NCI-H526 treated with DMSO at 0.1 percent for 48 hours (cell line): ENCODE measurements around the gene NELL2.
"Not testable (repeated sequence)": the region's sequence is repeated elsewhere in the genome, so short reads cannot be mapped to it uniquely, and the experiment has no call there.

Source experiments
- DNase-seq: peaks from one replicate; lab custom pipeline; 2025; lab: John Stamatoyannopoulos, UW

NELL2 gene

GRCh38 chr12:44875954-44876543 is at the start of gene NELL2:
NELL2 (minus strand) TSS chr12:44876315; CDS start chr12:44875869, 446 bp downstream.
- DNase-seq: peak; percentile 37

GRCh38 chr12:44921736-44922135 is 45.6 kb upstream of the NELL2 start:
- no peak for DNase-seq

- DNase-seq: no peak
Observed at GRCh38 chr12:44917141-44917540, 41.0 kb upstream of the NELL2 start.

GRCh38 chr12:44915958-44916357 is 39.8 kb upstream of the NELL2 start:
- no peak for DNase-seq

- no peak for DNase-seq
Observed at GRCh38 chr12:44904321-44904720, 28.2 kb upstream of the NELL2 start.

- not testable (repeated sequence) for DNase-seq
Observed at GRCh38 chr12:44898108-44898507, 22.0 kb upstream of the NELL2 start.

GRCh38 chr12:44889926-44890325 is 13.8 kb upstream of the NELL2 start:
- DNase-seq: no peak

- no peak for DNase-seq
Observed at GRCh38 chr12:44889162-44889561, 13.0 kb upstream of the NELL2 start.

GRCh38 chr12:44885902-44886301 is 9.8 kb upstream of the NELL2 start:
- DNase-seq: no peak

- DNase-seq: no peak
Observed at GRCh38 chr12:44881197-44881596, 5.1 kb upstream of the NELL2 start.

- DNase-seq: peak; percentile 37
Observed at GRCh38 chr12:44876544-44877410, 662 bp upstream of the NELL2 start.

GRCh38 chr12:44875417-44875953 is 630 bp downstream of the NELL2 start:
- peak; percentile 19 for DNase-seq

GRCh38 chr12:44874981-44875416 is 1.1 kb downstream of the NELL2 start:
- DNase-seq: peak; percentile 8

- DNase-seq: peak; percentile 11
Observed at GRCh38 chr12:44873898-44874297, 2.2 kb downstream of the NELL2 start.

- DNase-seq: no peak
Observed at GRCh38 chr12:44869503-44869902, 6.6 kb downstream of the NELL2 start.

GRCh38 chr12:44863867-44864266 is 12.2 kb downstream of the NELL2 start:
- DNase-seq: no peak

GRCh38 chr12:44859998-44860689 is 16.0 kb downstream of the NELL2 start:
- DNase-seq: no peak

- no peak for DNase-seq
Observed at GRCh38 chr12:44858226-44858855, 17.8 kb downstream of the NELL2 start.

- DNase-seq: no peak
Observed at GRCh38 chr12:44852483-44852882, 23.6 kb downstream of the NELL2 start.

- no peak for DNase-seq
Observed at GRCh38 chr12:44851586-44851985, 24.5 kb downstream of the NELL2 start.

- no peak for DNase-seq
Observed at GRCh38 chr12:44848703-44849085, 27.4 kb downstream of the NELL2 start.
